Measurements from ENCODE around the gene C12orf54.

Gene C12orf54

GRCh38 chr12:48445538-48445937 lies 36.8 kb upstream of the C12orf54 start:
- Histone ChIP-seq H3K9me2 (replicated peaks; ENCODE audit: low read depth, low read length) (no peaks in the 10 kb centered on the region), H3K27me3 (ENCODE audit: insufficient read depth, low read length, poor library complexity, severe bottlenecking) (no peaks in the 10 kb centered on the region), H3K79me2 (ENCODE audit: insufficient read depth, low read length) (no peaks in the 10 kb centered on the region), H3K4me1 (ENCODE audit: insufficient read depth, low read length, poor library complexity, severe bottlenecking) (no peaks in the 10 kb centered on the region), H3K36me3 (ENCODE audit: insufficient read depth, low read length) (no peaks in the 10 kb centered on the region), H3K9me3 (ENCODE audit: insufficient read depth, low read depth, low read length) (no peaks in the 10 kb centered on the region), H4K20me1 (ENCODE audit: insufficient read depth, low read length, poor library complexity, severe bottlenecking) (no peaks in the 10 kb centered on the region), H3F3A (ENCODE audit: low read depth) (no peaks in the 10 kb centered on the region), H3K4me2 (ENCODE audit: low read depth, low read length, poor library complexity, severe bottlenecking) (no peak overlapping the region), H2AFZ (ENCODE audit: low read length) (no peak overlapping the region), H3K4me3 (ENCODE audit: low read length, poor library complexity, severe bottlenecking) (no peak overlapping the region), H3K9ac (ENCODE audit: low read depth, low read length, poor library complexity, severe bottlenecking) (no peak overlapping the region)
- no peak for TF ChIP-seq EZH2phosphoT487 (IDR thresholded peaks at IDR 0.05; ENCODE audit: borderline replicate concordance)
- no peak for TF ChIP-seq CTCF (conservative IDR thresholded peaks at IDR 0.05; ENCODE audit: low read length)

- Histone ChIP-seq H3K9ac (ENCODE audit: low read depth, low read length, poor library complexity, severe bottlenecking) (no peak overlapping the region), H3K4me1 (ENCODE audit: insufficient read depth, low read length, poor library complexity, severe bottlenecking) (no peaks in the 10 kb centered on the region), H3K4me3 (ENCODE audit: low read length, poor library complexity, severe bottlenecking) (no peak overlapping the region), H3K4me2 (ENCODE audit: low read depth, low read length, poor library complexity, severe bottlenecking) (no peak overlapping the region), H3K9me3 (ENCODE audit: insufficient read depth, low read depth, low read length) (no peaks in the 10 kb centered on the region), H3K79me2 (ENCODE audit: insufficient read depth, low read length) (no peaks in the 10 kb centered on the region), H2AFZ (ENCODE audit: low read length) (no peak overlapping the region), H3F3A (ENCODE audit: low read depth) (no peaks in the 10 kb centered on the region), H3K27me3 (ENCODE audit: insufficient read depth, low read length, poor library complexity, severe bottlenecking) (no peaks in the 10 kb centered on the region), H3K36me3 (ENCODE audit: insufficient read depth, low read length) (no peaks in the 10 kb centered on the region), H4K20me1 (ENCODE audit: insufficient read depth, low read length, poor library complexity, severe bottlenecking) (no peaks in the 10 kb centered on the region), H3K9me2 (replicated peaks; ENCODE audit: low read depth, low read length) (no peaks in the 10 kb centered on the region)
- no peak for TF ChIP-seq CTCF (conservative IDR thresholded peaks at IDR 0.05; ENCODE audit: low read length)
Measured at GRCh38 chr12:48446161-48446776, 36.0 kb upstream of the C12orf54 start.

- Histone ChIP-seq H3K4me3 (ENCODE audit: low read length, poor library complexity, severe bottlenecking) (no peak overlapping the region), H4K20me1 (ENCODE audit: insufficient read depth, low read length, poor library complexity, severe bottlenecking) (no peaks in the 10 kb centered on the region), H3K36me3 (ENCODE audit: insufficient read depth, low read length) (no peaks in the 10 kb centered on the region), H3K9ac (ENCODE audit: low read depth, low read length, poor library complexity, severe bottlenecking) (no peak overlapping the region), H3K27me3 (ENCODE audit: insufficient read depth, low read length, poor library complexity, severe bottlenecking) (no peaks in the 10 kb centered on the region), H3K9me3 (ENCODE audit: insufficient read depth, low read depth, low read length) (no peaks in the 10 kb centered on the region), H3K79me2 (ENCODE audit: insufficient read depth, low read length) (no peaks in the 10 kb centered on the region), H3K4me2 (ENCODE audit: low read depth, low read length, poor library complexity, severe bottlenecking) (no peak overlapping the region), H3K9me2 (replicated peaks; ENCODE audit: low read depth, low read length) (no peaks in the 10 kb centered on the region), H3F3A (ENCODE audit: low read depth) (no peaks in the 10 kb centered on the region), H2AFZ (ENCODE audit: low read length) (no peak overlapping the region), H3K4me1 (ENCODE audit: insufficient read depth, low read length, poor library complexity, severe bottlenecking) (no peaks in the 10 kb centered on the region)
- TF ChIP-seq EZH2phosphoT487 (IDR thresholded peaks at IDR 0.05; ENCODE audit: borderline replicate concordance) (no peak), CTCF (conservative IDR thresholded peaks at IDR 0.05; ENCODE audit: low read length) (no peak)
Measured at GRCh38 chr12:48447755-48448154, 34.5 kb upstream of the C12orf54 start.
